HUDEP-2 (cell line): ENCODE data around the gene KRTAP26-1.

ENCODE experiments used
- DNase-seq, 76 experiments: peaks; one replicate each; lab custom pipeline; 2025; ENCODE audit not compliant: unreplicated experiment in 76 of 76; lab: John Stamatoyannopoulos, UW

The KRTAP26-1 gene, protein sequence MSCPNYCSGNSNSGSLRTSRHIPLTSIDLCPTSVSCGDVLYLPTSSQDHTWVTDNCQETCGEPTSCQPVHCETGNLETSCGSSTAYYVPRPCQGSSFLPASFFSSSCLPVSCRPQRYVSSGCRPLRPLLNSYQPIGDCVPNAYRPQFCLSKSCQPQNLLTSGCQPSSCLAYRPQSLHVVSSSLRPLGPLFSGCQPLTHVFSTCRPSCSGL

DNA sequence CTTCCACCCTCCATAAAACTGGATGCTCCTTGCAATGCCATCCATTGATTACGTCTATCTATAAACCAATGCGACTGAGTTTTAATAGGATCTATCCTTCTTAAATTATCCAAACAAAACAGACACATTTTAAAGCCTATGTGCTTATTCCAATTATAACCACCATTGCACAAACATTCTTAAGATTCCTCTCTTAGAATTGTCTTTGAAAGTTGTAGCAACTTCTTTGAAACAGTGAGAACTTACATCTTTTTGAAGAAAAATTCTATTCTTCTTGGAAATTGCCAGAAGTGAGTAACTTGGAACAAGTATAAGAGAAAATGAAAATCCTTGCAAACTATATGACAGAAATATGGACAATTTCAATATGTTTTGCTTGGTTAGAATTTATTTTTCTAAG is at the start of gene KRTAP26-1:
Gene KRTAP26-1 (minus strand): TSS at position 101 of the 400 bp plus-strand sequence. CDS start 280 bp downstream, outside the sequence.
- no peak for DNase-seq

DNA sequence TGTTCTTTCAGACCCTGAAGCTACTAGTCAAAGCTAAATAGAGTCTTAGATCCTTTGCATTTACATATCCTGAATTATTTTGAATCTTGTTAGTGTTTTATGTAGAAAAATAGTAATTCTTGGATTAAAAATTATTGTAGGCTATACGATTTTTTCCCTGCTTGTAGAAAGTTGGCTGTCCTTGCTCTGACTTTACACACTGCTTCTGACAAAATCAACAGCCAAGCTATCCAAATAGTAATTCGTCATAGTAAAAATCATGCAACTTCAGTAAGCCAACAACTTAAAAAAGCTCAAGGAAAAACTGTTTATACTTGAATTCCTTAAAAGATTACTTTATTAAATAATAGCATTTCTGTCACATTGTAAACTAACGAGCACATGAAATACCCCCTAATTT is 35.8 kb upstream of the KRTAP26-1 start:
- DNase-seq = no peak

DNA sequence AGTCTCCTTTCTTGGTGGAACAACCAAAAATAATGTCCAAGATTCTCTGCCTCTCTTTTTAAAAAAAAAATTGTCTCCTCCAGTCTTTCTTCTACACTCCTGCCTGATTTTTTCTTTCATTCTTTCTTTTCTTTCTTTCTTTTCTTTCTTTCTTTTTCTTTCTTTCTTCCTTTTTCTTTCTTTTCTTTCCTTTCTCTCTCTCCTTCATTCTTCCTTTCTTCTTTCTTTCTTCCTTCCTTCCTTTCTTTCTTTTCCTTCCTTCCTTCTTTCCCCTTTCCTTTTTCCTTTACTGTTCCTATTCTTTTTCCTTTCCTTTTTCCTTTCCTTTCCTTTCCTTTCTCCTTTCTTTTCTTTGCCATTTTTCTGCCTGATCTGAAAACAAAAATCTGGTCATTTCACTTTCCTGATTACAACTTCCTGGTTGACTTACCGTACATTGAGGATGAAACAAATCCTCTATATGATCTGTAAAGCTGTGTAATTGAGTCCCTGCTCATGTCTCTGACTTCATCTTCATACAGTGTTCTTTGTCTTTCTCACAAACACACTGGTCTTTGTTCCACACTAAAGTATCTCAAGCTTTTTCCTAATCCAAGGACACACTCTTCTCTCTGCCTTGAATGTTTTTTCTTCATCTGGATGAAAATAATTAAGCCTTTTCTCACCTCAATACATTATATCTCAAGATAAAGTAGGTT is 34.3 kb upstream of the KRTAP26-1 start:
- no peak for DNase-seq

DNA sequence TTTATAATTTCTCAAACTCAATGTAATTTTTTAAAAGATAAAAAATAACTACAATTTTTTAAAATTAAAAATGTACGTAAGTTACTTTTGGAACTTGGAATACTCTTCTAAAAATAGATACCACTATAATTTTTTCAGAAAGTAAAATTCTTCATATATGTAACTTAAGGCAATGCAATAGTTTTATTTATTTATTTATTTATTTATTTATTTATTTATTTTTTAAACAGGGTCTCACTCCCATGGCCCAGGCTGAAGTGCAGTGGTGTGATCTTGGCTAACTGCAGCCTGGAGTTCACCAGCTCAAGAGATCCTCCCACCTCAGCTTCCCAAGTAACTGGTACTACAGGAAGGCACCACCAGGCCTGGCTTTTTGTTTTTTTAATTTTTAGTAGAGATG is 31.4 kb upstream of the KRTAP26-1 start:
- no peak for DNase-seq

DNA sequence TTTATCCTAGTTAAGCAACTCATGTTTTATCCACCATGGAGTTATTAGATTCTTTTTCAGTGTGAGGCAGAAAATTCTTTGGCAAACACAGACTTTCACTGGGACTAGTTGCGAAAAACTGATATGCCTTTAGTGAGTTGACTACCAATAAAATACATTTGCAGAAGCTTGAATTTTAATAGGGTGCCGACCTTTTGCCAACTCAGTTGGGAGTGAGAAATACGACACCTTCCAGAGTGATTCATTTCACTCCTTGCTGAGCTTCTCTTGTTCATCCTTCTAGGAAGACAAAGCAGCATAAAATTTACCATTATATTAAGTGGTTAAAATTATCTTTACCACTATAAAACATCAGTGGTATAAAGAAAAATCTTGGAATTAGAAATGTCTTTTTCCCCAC is 29.5 kb upstream of the KRTAP26-1 start:
- DNase-seq = no peak

DNA sequence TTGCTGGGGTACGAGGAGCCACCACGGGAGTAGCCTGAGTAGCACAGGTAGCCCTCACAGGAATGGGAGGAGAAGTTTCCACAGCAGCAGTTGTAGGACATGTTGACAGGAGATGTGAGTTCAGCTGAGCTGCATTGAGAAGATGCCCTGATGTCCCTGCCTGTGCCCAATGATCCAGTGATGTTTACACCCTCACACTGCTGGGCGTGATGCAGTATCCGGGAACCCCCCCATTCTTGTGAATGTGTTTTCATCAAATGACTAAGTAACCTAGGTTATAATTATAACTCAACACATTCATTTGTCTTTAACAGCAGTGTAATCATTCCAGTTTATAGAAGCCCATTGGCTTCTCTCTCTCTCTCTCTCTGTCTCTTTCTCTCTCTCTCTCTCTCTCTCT is 28.4 kb upstream of the KRTAP26-1 start, which contains the start of gene KRTAP23-1:
Gene KRTAP23-1 (minus strand): TSS at position 101 of the 400 bp plus-strand sequence. CDS start 0 bp downstream, at position 101.
- DNase-seq = peak in 1 of 76 experiments; percentile 1

DNA sequence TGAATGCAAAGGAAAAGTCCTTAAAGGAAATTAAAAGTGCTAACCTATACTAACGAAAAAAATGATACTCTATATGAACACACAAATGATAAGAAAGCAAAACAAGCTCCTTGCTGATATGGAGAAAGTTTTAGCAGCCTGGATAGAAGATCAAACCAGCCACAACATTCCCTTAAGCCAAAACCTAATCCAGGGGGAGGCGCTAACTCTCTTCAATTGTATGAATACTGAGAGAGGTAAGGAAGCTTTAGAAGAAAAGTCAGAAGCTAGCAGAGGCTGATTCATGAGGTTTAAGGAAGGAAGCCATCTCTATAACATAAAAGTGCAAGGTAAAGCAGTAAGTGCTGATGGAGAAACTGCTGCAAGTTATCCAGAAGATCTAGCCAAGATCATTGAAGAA is 24.9 kb upstream of the KRTAP26-1 start:
- DNase-seq = no peak

DNA sequence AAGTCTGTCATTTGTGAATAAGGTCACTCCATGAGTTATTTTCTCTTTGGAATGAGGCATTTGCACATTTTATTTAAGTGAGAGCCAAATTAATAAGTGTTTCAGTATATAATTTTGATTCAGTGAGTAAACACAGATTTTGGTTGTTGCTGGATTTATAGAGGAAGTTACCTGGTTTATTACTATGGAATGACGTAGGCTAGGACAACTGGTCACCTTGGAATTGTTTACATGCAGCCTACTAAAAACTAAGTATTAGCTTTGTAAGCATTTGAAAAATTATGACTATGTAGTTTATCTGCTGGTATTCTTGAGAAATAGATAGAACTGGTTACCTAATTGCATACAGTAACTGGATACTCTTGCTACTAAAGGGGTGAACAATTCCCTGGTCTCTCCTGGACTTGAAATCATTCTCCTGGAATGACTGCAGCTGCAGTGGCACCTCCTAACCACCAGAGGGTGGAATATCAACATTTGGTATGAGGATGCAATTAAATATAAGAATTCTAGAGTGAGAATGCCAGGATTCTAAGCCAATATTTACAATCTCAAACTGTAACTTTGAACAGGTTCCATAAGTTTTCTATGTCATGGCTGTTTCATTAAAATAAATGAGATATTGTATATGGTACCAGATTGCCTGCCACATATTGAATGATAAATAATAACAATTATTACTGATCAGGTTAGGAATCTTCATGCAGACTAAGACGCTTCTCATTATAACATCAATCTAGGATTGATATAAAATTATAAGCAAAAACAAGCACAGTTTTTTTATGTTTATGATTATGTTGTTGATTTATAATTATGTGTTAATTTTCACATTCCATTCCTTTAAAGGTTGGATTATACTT is 20.8 kb upstream of the KRTAP26-1 start:
- DNase-seq = peak in 17 of 76 experiments; percentile 1 to 41 (median 11)

DNA sequence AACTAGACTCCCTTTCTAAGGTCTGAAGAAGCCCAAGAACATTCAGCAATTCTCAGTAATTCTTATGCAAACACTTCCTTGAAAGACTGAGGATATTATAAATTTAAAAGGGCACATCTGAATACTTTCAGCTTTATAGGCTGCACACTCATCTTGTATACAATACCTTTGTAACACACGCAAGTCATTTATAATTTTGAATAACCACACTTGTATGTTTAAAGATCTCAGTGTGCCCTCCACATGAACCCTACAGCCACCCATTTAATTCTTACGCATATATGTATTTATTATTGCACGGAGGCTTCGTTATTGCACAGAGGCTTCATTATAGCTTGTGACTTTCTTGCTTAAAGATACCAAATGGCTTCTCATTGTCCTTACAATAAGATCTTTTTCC is 18.6 kb upstream of the KRTAP26-1 start:
- DNase-seq = no peak

DNA sequence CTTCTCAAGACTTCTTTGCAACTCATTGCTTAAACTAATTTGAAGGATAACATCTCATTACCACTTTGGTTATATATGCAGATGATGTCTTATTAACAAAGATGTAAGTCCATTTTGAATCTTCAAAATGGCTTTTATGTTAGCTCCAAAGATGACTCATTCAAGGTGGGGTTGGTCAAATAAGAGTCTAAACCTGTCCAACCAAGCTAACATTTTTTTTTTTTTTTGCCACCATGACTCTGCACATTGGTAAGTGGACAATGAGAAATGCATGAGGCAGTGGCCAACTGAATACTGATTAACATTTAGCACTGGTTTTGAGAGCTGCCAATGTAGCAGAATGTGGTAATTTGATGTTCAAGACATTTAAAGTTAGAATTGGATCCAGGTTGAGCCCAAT is 17.7 kb upstream of the KRTAP26-1 start:
- DNase-seq = no peak

DNA sequence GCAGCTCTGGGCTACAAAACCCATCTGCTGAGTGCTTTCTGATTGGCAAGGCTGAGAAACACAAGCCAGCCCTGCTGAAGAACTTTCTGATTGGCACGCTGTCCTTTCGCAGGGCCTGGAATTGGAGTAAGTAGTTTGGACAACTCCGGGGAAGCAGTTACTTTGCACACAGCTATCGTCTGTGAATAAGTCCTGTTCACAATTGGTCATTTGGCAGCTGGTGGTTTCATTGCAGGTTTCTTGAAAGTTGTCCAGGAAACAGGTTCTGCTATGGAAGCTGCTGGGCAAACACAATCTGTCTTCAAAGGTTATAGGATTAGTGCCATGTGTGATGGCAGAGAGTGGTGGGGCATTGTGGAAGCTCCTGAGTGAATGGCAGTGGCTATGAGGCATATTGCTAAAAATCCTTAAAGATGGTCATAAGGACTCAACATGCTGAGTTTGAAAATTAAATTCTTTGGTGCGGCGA is 17.2 kb upstream of the KRTAP26-1 start, which contains the start of gene KRTAP27-1:
Gene KRTAP27-1 (minus strand): TSS at position 419 of the 469 bp plus-strand sequence. CDS start 26 bp downstream, at position 393.
- no peak for DNase-seq

DNA sequence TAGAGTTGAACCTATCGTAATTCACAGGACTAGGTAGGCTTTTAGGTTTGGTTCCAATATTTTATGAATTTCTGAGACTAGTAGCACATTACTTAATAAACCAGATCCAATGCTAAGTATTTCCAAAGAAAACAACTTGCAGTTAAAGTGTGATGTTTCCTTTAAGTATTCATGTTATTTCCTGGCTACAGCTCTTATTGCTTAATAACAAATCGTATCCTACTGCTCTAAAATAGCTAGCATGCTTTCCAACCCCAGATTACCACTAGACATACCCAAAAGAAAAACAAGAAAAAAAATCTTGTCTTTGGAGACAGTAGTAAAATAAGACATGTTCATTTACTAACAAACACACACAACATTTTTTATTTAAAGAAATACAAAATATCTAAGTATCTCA is 16.5 kb upstream of the KRTAP26-1 start:
- no peak for DNase-seq

DNA sequence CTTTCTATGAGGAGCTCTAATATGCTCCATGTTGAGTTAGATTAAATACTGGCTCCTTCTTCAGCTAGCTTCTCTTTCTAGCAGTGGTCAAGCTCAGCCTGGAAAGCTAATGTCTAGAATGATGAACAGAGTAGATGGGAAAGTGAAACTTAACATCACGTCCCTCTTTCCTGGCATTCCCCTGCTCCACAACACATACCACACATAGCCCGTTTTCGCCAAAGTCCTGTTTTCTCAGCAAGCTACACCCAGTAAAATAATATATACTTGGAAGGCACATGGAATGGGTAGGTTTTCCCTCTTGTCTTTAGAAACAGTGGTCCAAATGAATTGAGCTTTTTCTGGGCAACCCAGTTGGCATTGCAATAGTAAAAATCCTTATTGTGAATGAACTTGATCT is 13.6 kb upstream of the KRTAP26-1 start:
- DNase-seq = no peak

DNA sequence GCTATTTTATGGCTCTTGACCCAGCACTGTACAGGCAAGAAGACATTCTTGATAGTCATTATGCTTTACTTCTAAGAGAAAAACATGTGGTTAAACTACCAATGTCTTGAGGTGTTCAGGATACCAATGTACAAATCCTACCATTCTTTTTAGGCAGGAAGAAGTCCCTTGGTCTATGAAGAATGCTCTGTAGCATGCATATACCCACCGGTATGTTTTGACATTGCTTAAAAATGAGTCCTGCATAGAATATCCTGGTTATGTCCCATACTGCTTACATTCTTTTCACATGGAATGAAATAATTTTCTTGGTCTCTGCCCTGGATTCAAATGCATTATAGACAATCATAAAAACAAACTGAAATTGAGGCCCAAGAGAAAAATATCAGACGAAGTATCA is 12.6 kb upstream of the KRTAP26-1 start:
- no peak for DNase-seq

DNA sequence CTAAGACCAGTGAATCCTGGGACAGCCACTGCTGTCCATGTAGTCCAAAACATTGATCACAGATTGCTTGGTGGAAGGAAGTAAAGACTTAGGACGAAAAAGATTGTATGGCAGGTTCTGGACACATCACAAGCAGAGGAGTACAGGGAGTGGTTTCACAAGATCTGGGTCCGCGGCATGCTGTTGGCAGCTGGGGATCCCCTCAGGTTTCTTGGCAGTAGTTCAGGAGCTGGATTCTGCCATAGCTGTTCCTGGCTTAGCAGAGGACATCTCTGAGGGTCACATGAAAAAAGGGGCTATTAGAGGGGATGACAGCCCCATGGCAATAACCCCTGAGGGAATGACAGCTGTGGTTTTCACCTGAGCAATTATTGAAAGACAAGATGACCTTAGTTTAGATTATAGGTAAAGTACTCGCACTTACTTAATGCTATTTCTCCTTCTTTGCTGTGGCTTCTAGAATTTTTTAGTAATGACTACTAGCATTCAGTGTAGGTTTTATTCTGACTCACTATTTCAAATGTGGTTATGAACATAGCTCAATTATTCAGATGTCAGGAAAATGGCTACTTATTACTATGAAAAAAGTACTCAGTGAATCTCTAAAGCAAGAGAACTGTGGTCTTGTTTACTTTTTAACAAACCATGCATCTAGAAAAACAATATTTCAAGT is 9.2 kb upstream of the KRTAP26-1 start:
- DNase-seq = no peak

DNA sequence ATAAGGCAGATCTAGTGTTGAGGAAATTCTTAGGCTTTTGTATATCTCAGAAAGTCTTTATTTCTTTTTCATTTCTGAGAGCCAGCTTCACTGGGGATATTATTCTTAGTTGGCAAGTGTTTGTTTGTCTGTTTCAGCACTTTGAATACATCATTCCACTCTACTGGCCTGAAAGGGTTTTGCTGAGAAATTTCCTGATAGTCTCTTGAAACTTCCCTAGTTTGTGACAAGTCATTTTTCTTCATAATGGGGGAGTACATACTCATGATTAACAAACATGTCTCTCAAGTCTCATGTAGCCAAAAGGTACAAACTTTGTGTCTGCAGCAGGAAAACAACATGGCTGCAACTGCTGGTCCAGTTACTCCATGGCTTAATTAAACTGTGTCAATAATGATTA is 6.3 kb upstream of the KRTAP26-1 start:
- DNase-seq = no peak

DNA sequence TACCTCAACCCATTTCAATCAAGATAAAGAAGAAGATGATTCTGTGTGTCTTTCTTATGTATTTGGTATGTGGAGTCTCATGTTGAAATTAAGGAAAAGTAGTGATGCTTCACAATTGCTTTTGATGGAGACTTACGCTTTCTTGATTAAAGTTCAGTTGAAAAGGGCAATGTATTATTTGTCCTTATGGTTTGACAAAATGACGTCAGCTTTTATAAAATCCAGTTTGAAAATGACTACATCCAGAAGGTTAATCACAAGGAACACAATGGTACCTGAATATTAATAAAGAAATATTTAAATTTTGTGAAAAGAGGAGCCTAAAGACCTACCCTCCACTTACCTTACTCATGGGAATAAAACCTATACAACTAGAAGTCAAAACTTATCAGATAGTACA is 4.4 kb downstream of the KRTAP26-1 start:
- no peak for DNase-seq

DNA sequence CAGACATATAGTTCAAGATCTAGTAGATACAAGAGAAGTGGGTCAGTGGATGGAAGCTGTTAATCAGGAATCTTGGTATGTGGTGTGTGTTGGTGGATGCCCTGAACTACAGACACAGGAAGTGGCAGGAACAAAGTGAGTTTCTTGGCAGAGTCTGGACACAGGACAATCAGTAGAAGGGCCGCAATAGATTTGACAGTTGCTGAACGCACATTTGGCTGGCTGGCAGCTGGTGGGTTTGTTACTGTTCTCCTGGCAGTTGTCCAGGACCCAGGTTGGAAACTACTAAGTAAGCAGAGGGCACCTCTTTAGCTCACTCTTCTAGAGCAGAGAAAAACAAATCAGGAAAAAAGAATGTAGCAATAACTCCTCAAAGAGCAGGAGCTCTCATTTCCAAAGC is 13.2 kb downstream of the KRTAP26-1 start:
- DNase-seq = no peak

DNA sequence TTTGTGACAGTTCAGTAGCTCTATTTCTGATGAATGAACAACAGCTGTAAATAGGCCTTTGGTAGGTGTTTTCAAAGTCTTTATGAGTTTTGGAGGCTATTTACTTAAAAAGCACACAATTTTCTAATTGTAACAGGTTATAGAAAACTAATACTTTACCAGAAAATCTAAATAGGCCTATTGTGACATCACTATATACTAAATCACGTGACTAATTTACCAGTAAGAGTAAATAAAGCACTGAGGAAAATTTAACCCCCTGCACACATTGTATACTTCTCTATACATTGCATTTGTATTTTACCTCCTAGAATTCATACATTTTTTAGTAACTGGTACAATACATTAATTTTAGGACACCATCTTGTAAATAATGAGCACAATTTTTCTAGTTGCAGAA is 15.0 kb downstream of the KRTAP26-1 start:
- DNase-seq = no peak

DNA sequence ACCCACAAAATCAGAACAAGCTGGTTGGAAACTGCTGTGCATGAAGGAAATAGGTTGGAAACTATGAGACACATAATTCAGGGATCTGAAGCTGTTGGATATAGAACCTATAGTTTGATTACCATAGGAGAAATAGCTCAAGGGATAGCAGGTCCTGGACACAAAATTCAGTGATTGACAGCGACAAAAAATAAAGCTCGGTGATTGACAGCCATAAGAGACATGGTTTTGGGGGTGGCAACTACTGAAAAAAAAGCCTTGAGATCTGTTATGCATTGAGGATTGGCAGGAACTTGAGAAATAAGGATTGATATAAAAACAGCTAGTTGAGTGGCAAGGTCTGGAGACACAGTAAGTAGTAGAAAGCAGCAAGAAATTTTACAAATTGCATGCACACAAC is 30.9 kb downstream of the KRTAP26-1 start, which contains the start of gene KRTAP25-1:
Gene KRTAP25-1 (minus strand): TSS at position 300 of the 400 bp plus-strand sequence. CDS start 24 bp downstream, at position 276.
- DNase-seq = no peak
